GM23338 (cell line): Measurements from ENCODE around the gene HRAS. TPM values are rescaled to one million over a fixed set of nuclear protein-coding genes. Genes with fewer than 3 reads are reported as not detected.

Experiments used
- ATAC-seq: fragments of 200-7000 bp; cut with Tn5 transposase; 3 replicates; pipeline ENCODE4 v1.9.1; 2020
- DNase-seq: peaks from one replicate; pipeline ENCODE4 v3.0.0-alpha.2; 2015; ENCODE audit warnings: low spot score
- H2AFZ ChIP-seq: fragments of 200-600 bp; sonication (generic); 2 replicates; pipeline ENCODE4 v1.8.0; 2016; ENCODE audit warnings: antibody characterized with exemption, mild to moderate bottlenecking, moderate library complexity
- H3F3A ChIP-seq: fragments of 200-600 bp; sonication (generic); replicated peaks from 2 replicates; pipeline ENCODE4 v1.8.0; 2017; ENCODE audit warnings: antibody characterized with exemption, mixed run types, low read depth
- H3K27ac ChIP-seq: fragments of 200-600 bp; sonication (generic); 2 replicates; pipeline ENCODE4 v1.6.1; 2016; ENCODE audit warnings: low read depth
- H3K27me3 ChIP-seq: fragments of 200-600 bp; sonication (generic); 2 replicates; pipeline ENCODE4 v1.8.0; 2016; ENCODE audit warnings: mild to moderate bottlenecking, mixed run types, moderate library complexity; ENCODE audit not compliant: insufficient read depth
- H3K36me3 ChIP-seq: fragments of 200-600 bp; sonication (generic); 2 replicates; pipeline ENCODE4 v1.8.0; 2016; ENCODE audit warnings: mild to moderate bottlenecking; ENCODE audit not compliant: insufficient read depth
- H3K4me1 ChIP-seq: fragments of 200-600 bp; sonication (generic); 2 replicates; pipeline ENCODE4 v1.8.0; 2016; ENCODE audit warnings: mild to moderate bottlenecking, moderate library complexity; ENCODE audit not compliant: insufficient read depth
- H3K4me2 ChIP-seq: fragments of 200-600 bp; sonication (generic); 2 replicates; pipeline ENCODE4 v1.7.1; 2017; ENCODE audit warnings: mixed run types
- H3K4me3 ChIP-seq: fragments of 200-600 bp; sonication (generic); 2 replicates; pipeline ENCODE4 v1.6.1; 2016; ENCODE audit warnings: mixed run types
- H3K79me2 ChIP-seq: fragments of 200-600 bp; sonication (generic); replicated peaks from 2 replicates; pipeline ENCODE4 v1.8.0; 2017; ENCODE audit warnings: mild to moderate bottlenecking; ENCODE audit not compliant: insufficient read depth
- H3K9me2 ChIP-seq: fragments of 200-600 bp; sonication (generic); 2 replicates; pipeline ENCODE4 v1.8.0; 2017; ENCODE audit not compliant: insufficient read depth
- H4K20me1 ChIP-seq: fragments of 200-600 bp; sonication (generic); replicated peaks from 2 replicates; pipeline ENCODE4 v1.8.0; 2017; ENCODE audit warnings: mild to moderate bottlenecking; ENCODE audit not compliant: insufficient read depth
- H3K27ac Mint-ChIP-seq: 2 replicates; pipeline ENCODE4 v1.8.0; 2020; ENCODE audit warnings: inconsistent platforms, mild to moderate bottlenecking, moderate library complexity, mixed read lengths
- H3K27me3 Mint-ChIP-seq: 3 replicates; pipeline ENCODE4 v1.8.0; 2022; ENCODE audit warnings: low read depth, mild to moderate bottlenecking, moderate library complexity, mixed read lengths, inconsistent platforms; ENCODE audit not compliant: insufficient read depth, poor library complexity
- H3K36me3 Mint-ChIP-seq: 3 replicates; pipeline ENCODE4 v1.8.0; 2021; ENCODE audit warnings: low read depth, mild to moderate bottlenecking, inconsistent platforms, moderate library complexity, mixed read lengths
- H3K4me1 Mint-ChIP-seq: 3 replicates; pipeline ENCODE4 v1.8.0; 2020; ENCODE audit warnings: mild to moderate bottlenecking, inconsistent platforms, mixed read lengths
- H3K4me3 Mint-ChIP-seq: 3 replicates; pipeline ENCODE4 v1.8.0; 2021; ENCODE audit warnings: moderate library complexity, mild to moderate bottlenecking, inconsistent platforms, mixed read lengths
- H3K9me3 Mint-ChIP-seq: 3 replicates; pipeline ENCODE4 v1.8.0; 2020; ENCODE audit warnings: moderate library complexity, mild to moderate bottlenecking, inconsistent platforms, mixed read lengths
- CTCF ChIP-seq, 2 experiments: fragments of 200-600 bp in 1 of 2; sonication (generic) in 1 of 2; conservative IDR thresholded peaks; 2 replicates each; pipeline versions ENCODE4 v1.5.1 to v1.6.1; 2016 to 2017; ENCODE audit warnings: antibody characterized with exemption in 2 of 2, low read depth in 2 of 2, mild to moderate bottlenecking in 2 of 2, moderate library complexity in 1 of 2
- EZH2 ChIP-seq: fragments of 200-600 bp; sonication (generic); IDR thresholded peaks from one replicate; pipeline ENCODE4 v1.8.0; 2017; ENCODE audit warnings: antibody characterized with exemption, mild to moderate bottlenecking, low read depth; ENCODE audit not compliant: unreplicated experiment
- EZH2phosphoT487 ChIP-seq: fragments of 200-600 bp; sonication (generic); IDR thresholded peaks from one replicate; pipeline ENCODE4 v1.8.1; 2018; ENCODE audit warnings: antibody characterized with exemption; ENCODE audit not compliant: unreplicated experiment
- JUNB ChIP-seq: IDR thresholded peaks from one replicate; pipeline ENCODE4 v1.6.1; 2016; ENCODE audit warnings: antibody characterized with exemption; ENCODE audit not compliant: unreplicated experiment
- STAT1 ChIP-seq: IDR thresholded peaks from one replicate; pipeline ENCODE4 v1.6.1; 2016; ENCODE audit warnings: antibody characterized with exemption; ENCODE audit not compliant: unreplicated experiment
- ZNF331 ChIP-seq: fragments of 250-450 bp; sonication (Bioruptor Pico); IDR thresholded peaks from 2 replicates; pipeline ENCODE4 v1.5.0; 2020; ENCODE audit warnings: low read depth, mild to moderate bottlenecking, moderate library complexity
- ZNF462 ChIP-seq: fragments of 250-450 bp; sonication (Bioruptor Pico); IDR thresholded peaks from 2 replicates; pipeline ENCODE4 v1.5.0; 2020; ENCODE audit warnings: mild to moderate bottlenecking, moderate library complexity
- polyA plus RNA-seq: library from polyadenylated mRNA; unstranded; fragments of >200 nt; fragmentation: Nextera tagmentation; extraction: Ambion mirVana; gene quantifications from 2 replicates; pipeline ENCODE4 v1.2.1, GENCODE V29; 2016
- total RNA-seq: library from RNA; depleted of rRNA; stranded (reverse); fragments of >200 nt; shearing (Covaris generic); gene quantifications from 2 replicates; pipeline ENCODE4 v1.2.3, GENCODE V29; 2014

Gene HRAS
- total and polyA plus RNA-seq, 2 experiments from 2014 or later: 37.9 to 48.7 TPM

- H3K4me2 ChIP-seq: peak overlapping the region; percentile 90
- H3K9me3 Mint-ChIP-seq: peaks cover 2% of the 10 kb centered on the region; the same call in 2 of the 3 replicates
- H2AFZ ChIP-seq: no peak overlapping the region
- H3K27me3 Mint-ChIP-seq: peaks cover 23% of the 10 kb centered on the region
- no peaks in the 10 kb centered on the region for H3K9me2 ChIP-seq
- 0 out of 2 replicates have a peak, but pooled peaks cover 2% of the 10 kb centered on the region for H4K20me1 ChIP-seq
- peak overlapping the region; percentile 73 for H3K4me3 ChIP-seq
- H3K79me2 ChIP-seq: no peaks in the 10 kb centered on the region; the same call in 1 of the 2 replicates
- peaks cover 5% of the 10 kb centered on the region for H3K36me3 Mint-ChIP-seq
- no peaks in the 10 kb centered on the region; the same call in 1 of the 2 replicates for H3K4me1 ChIP-seq
- ATAC-seq (no peak), DNase-seq (no peak)
- H3K4me3 Mint-ChIP-seq: peak overlapping the region; percentile 50; the same call in 2 of the 3 replicates
- H3K4me1 Mint-ChIP-seq: peaks cover 3% of the 10 kb centered on the region; the same call in 2 of the 3 replicates
- no peak overlapping the region for H3K27ac ChIP-seq
- H3K27me3 ChIP-seq: peaks cover 17% of the 10 kb centered on the region; the same call in 1 of the 2 replicates
- TF ChIP-seq EZH2 (no peak), JUNB (no peak), CTCF (conservative IDR thresholded peaks at IDR 0.05; ENCODE audit: low read depth in 2 of 2) (no peak), ZNF462 (no peak), EZH2phosphoT487 (no peak), STAT1 (no peak), ZNF331 (no peak)
- H3K27ac Mint-ChIP-seq: no peak overlapping the region
- H3K36me3 ChIP-seq: no peaks in the 10 kb centered on the region
- H3F3A ChIP-seq: peaks cover 11% of the 10 kb centered on the region
Measured at GRCh38 chr11:537622-538430, 2.5 kb upstream of the HRAS start.
